ENCODE measurements around the gene SENP6. TPM values are rescaled to one million over a fixed set of nuclear protein-coding genes. Genes with fewer than 3 reads are reported as not detected.

SENP6 gene
- total RNA-seq, 1 donor from 2014 or later: 100 TPM

GRCh38 chr6:75747152-75747992, 145.7 kb downstream of the SENP6 start:
- TF ChIP-seq CTCF (IDR thresholded peaks at IDR 0.05; ENCODE audit: insufficient read depth, low read depth, low read length) (no peak), EZH2 (IDR thresholded peaks at IDR 0.05; ENCODE audit: insufficient read depth, low read length) (no peak)
- no peak overlapping the region for H3K27ac Mint-ChIP-seq (ENCODE audit: unreplicated experiment)
- H3K4me3 ChIP-seq (ENCODE audit: insufficient read depth, low read depth, low read length): no peak overlapping the region
- FAIRE-seq: no peak
- no peaks in the 10 kb centered on the region for H3K36me3 ChIP-seq (ENCODE audit: insufficient read depth, low read length)
- no peaks in the 10 kb centered on the region for H3K9me3 ChIP-seq (ENCODE audit: insufficient read depth, low read depth, low read length)
- peak overlapping the region; percentile 90 for H3K4me3 Mint-ChIP-seq (ENCODE audit: unreplicated experiment)
- no peak overlapping the region for H3K4me2 ChIP-seq (ENCODE audit: low read length)
- no peaks in the 10 kb centered on the region for H3K27me3 Mint-ChIP-seq (ENCODE audit: low read depth, unreplicated experiment)
- H3K4me1 ChIP-seq (ENCODE audit: insufficient read depth, low read length): peaks cover 14% of the 10 kb centered on the region
- H3K79me2 ChIP-seq (ENCODE audit: insufficient read depth, low read length): peaks cover 20% of the 10 kb centered on the region
- no peaks in the 10 kb centered on the region for H3K27me3 ChIP-seq (ENCODE audit: insufficient read depth, low read length)
- H3K9ac ChIP-seq (ENCODE audit: low read length): no peak overlapping the region
- no peak overlapping the region for H3K27ac ChIP-seq (ENCODE audit: low read depth, low read length)
- no peaks in the 10 kb centered on the region for H4K20me1 ChIP-seq (ENCODE audit: insufficient read depth, low read length)
- H3K9me3 Mint-ChIP-seq (ENCODE audit: unreplicated experiment): no peaks in the 10 kb centered on the region
- H3K4me1 Mint-ChIP-seq (ENCODE audit: low read depth, unreplicated experiment): peaks cover 7% of the 10 kb centered on the region
- no peak overlapping the region for H2AFZ ChIP-seq (ENCODE audit: low read depth, low read length)
- DNase-seq (ENCODE audit: low read depth): no peak
- no peaks in the 10 kb centered on the region for H3K36me3 Mint-ChIP-seq (ENCODE audit: low read depth, unreplicated experiment)

GRCh38 chr6:75748003-75748742, 146.5 kb downstream of the SENP6 start:
- FAIRE-seq: no peak
- H2AFZ ChIP-seq (ENCODE audit: low read depth, low read length): peak overlapping the region; percentile 100

More at GRCh38 chr6:75748003-75748742, 146.5 kb downstream of the SENP6 start:
- no peaks in the 10 kb centered on the region for H4K20me1 ChIP-seq (ENCODE audit: insufficient read depth, low read length)
- H3K4me1 ChIP-seq (ENCODE audit: insufficient read depth, low read length): peaks cover 16% of the 10 kb centered on the region
- peak overlapping the region; percentile 97 for H3K9ac ChIP-seq (ENCODE audit: low read length)
- peak overlapping the region; percentile 98 for H3K4me2 ChIP-seq (ENCODE audit: low read length)
- H3K36me3 Mint-ChIP-seq (ENCODE audit: low read depth, unreplicated experiment): no peaks in the 10 kb centered on the region
- H3K36me3 ChIP-seq (ENCODE audit: insufficient read depth, low read length): no peaks in the 10 kb centered on the region
- H3K4me3 Mint-ChIP-seq (ENCODE audit: unreplicated experiment): peak overlapping the region; percentile 90
- TF ChIP-seq EZH2 (IDR thresholded peaks at IDR 0.05; ENCODE audit: insufficient read depth, low read length) (no peak), CTCF (IDR thresholded peaks at IDR 0.05; ENCODE audit: insufficient read depth, low read depth, low read length) (no peak)
- peaks cover 10% of the 10 kb centered on the region for H3K4me1 Mint-ChIP-seq (ENCODE audit: low read depth, unreplicated experiment)
- H3K27ac ChIP-seq (ENCODE audit: low read depth, low read length): peak overlapping the region; percentile 85
- DNase-seq (ENCODE audit: low read depth): no peak
- no peaks in the 10 kb centered on the region for H3K9me3 ChIP-seq (ENCODE audit: insufficient read depth, low read depth, low read length)
- H3K27me3 ChIP-seq (ENCODE audit: insufficient read depth, low read length): no peaks in the 10 kb centered on the region
- H3K79me2 ChIP-seq (ENCODE audit: insufficient read depth, low read length): peaks cover 25% of the 10 kb centered on the region
- H3K4me3 ChIP-seq (ENCODE audit: insufficient read depth, low read depth, low read length): peak overlapping the region; percentile 84
- peak overlapping the region; percentile 78 for H3K27ac Mint-ChIP-seq (ENCODE audit: unreplicated experiment)
- no peaks in the 10 kb centered on the region for H3K27me3 Mint-ChIP-seq (ENCODE audit: low read depth, unreplicated experiment)
- no peaks in the 10 kb centered on the region for H3K9me3 Mint-ChIP-seq (ENCODE audit: unreplicated experiment)

Data from astrocyte (in vitro differentiated cells and primary cell).